Heart left ventricle (tissue), 16 donors: ENCODE measurements around the gene WSB1. TPM values are rescaled to one million over a fixed set of nuclear protein-coding genes. Genes with fewer than 3 reads are reported as not detected.

Experiments used
- ATAC-seq, 4 donors: fragments of 200-7000 bp; cut with Tn5 transposase; one replicate each; pipeline ENCODE4 v1.9.1; 2020 to 2022; ENCODE audit warnings: moderate library complexity in 4 of 4, mild to moderate bottlenecking in 3 of 4, moderate number of reproducible peaks in 1 of 4
- DNase-seq, 5 donors: peaks; one replicate each; pipeline ENCODE4 v3.0.0-alpha.2; 2020
- H3K27ac ChIP-seq, 12 donors: fragments of 200-600 bp; sonication (generic) in 4 of 12; one replicate each; pipeline versions ENCODE4 v1.5.0 to v1.8.0; 2016 to 2022; ENCODE audit warnings: mild to moderate bottlenecking in 2 of 12
- H3K27me3 ChIP-seq, 9 donors: fragments of 200-600 bp; sonication (generic) in 2 of 9; one replicate each; pipeline versions ENCODE4 v1.5.1 to v1.8.0; 2016 to 2022; ENCODE audit warnings: mild to moderate bottlenecking in 3 of 9
- H3K36me3 ChIP-seq, 9 donors: fragments of 200-600 bp; sonication (generic) in 2 of 9; one replicate each; pipeline versions ENCODE4 v1.5.0 to v1.8.0; 2018 to 2022; ENCODE audit warnings: mild to moderate bottlenecking in 2 of 9
- H3K4me1 ChIP-seq, 12 donors: fragments of 200-600 bp; sonication (generic) in 4 of 12; one replicate each; pipeline versions ENCODE4 v1.5.0 to v1.8.0; 2016 to 2022; ENCODE audit warnings: mild to moderate bottlenecking in 3 of 12
- H3K4me3 ChIP-seq, 12 donors: fragments of 200-600 bp; sonication (generic) in 4 of 12; one replicate each; pipeline versions ENCODE4 v1.5.0 to v1.8.0; 2017 to 2022; ENCODE audit warnings: mild to moderate bottlenecking in 9 of 12, moderate library complexity in 4 of 12
- H3K9me3 ChIP-seq, 12 donors: fragments of 200-600 bp; sonication (generic) in 4 of 12; one replicate each; pipeline versions ENCODE4 v1.5.0 to v1.8.0; 2016 to 2022; ENCODE audit warnings: mild to moderate bottlenecking in 1 of 12
- POLR2A ChIP-seq, 2 donors: fragments of 450-650 bp; IDR thresholded peaks; one replicate each; pipeline ENCODE4 v1.6.1; 2017; ENCODE audit warnings: antibody characterized with exemption in 2 of 2, mild to moderate bottlenecking in 2 of 2, moderate library complexity in 2 of 2
- WGBS, 4 donors: extraction: QIAGEN DNeasy Blood & Tissue Kit in 2 of 4; methylation state at CpG; one replicate each; pipeline versions ENCODE4 v1.1.5 to v1.1.7; 2013 to 2018; 5-methylcytosine and 5-hydroxymethylcytosine counted together
- intact Hi-C, 10 donors: fragments of 100-400 bp; cut with DNase I; formaldehyde crosslinking; loops; one replicate each; pipeline versions ENCODE4 v1.11.1 to v1.14.2; 2022
- polyA plus RNA-seq, 2 donors: library from polyadenylated mRNA; stranded (reverse); fragments of 200-250 nt; gene quantifications; one replicate each; pipeline ENCODE4 v1.2.3, GENCODE V29; 2013
- total RNA-seq, 9 donors: library from RNA; depleted of rRNA in 2 of 9; stranded (reverse); fragments of >200 nt in 2 of 9; fragmentation: NEBNext Ultra II Directional in 3 of 9; extraction: Animal tissue kit (Norgen Biotek cat#: 25700) in 3 of 9; gene quantifications; one replicate each; pipeline versions ENCODE4 v1.1.0 to v1.2.4, GENCODE V29; 2016 to 2023
- TF ChIP-seq, protein P1 (sequence below), 12 donors: fragments of 200-600 bp; sonication (generic) in 4 of 12; IDR thresholded peaks; one replicate each; pipeline versions ENCODE4 v1.5.0 to v1.8.0; 2018 to 2022; ENCODE audit warnings: antibody characterized with exemption in 12 of 12, mild to moderate bottlenecking in 5 of 12
- donor health status: ischemic (EF 13 %, LVEDD 7.1; RV severe dilation, severe dysfunction).
- donor health status: healthy with polysubstance abuse.
- donor health status: DM: no; HTN: yes; CAD: no.
- donor health status: DM: no; HTN: no; CAD: no.
- donor health status: ischemic (EF 25% LVEDD 6.9; RV normal size, moderate dysfunction).
- donor health status: ischemic (EF 25% LVEDD 5.7; RV mildly dilated, moderate dysfunction).
- donor health status: healthy.
- donor health status: DM: yes; HTN: yes; CAD: no.
- donor health status: ischemic (EF 35%, LVEDD 5.7; RV mildly dilated, moderate dysfunction).
- donor health status: nonischemic (EF 11% LVEDD 7.7; RV severe dilation, severe dysfunction).
- donor health status: DM: yes; HTN: yes; CAD: no.
- donor health status: PGD.
- donor health status: ischemic (EF 29% LVEDD 5.4; RV normal size, mild dysfunction).
- donor health status: nonischemic (EF 23%, LVEDD 6.1; RV moderate dilation, normal function).

The WSB1 gene
- total and polyA plus RNA-seq, 11 donors = 22.3 to 119 (median 56.2) TPM

DNA sequence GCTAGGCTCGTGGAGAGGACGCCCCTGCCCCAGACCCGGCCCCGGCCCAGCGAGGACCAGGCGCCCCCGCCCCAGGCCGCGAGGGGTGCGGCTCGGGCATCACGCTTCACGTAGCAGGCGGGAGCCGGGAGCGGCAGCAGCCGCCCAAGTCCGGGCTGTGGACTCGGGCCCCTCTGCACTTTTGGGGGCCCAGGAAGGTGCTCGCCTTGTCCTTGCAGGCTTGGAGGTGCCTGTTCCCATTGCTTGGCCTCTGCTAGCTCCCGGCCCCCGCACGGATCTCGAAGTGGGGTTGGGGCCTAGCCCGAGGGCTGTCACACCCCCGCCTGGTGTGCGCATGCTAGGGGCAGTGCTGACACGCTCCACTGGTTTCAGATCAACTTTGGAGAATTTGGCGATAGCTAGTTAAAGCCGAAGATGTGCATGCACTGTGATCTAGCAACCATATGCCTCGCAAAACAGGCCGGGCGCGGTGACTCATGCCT is 55.7 kb downstream of the WSB1 start:
- peak in 2 of 5 donors; percentile 33 to 72 for DNase-seq
- WGBS, 4 donors = 83 to 95% (median 88%) methylated on average over 14 to 34 of the region's 34 CpGs
- ATAC-seq = no peak
- Histone ChIP-seq H3K4me3 (peak overlapping the region in 7 of 12 donors; percentile 40 to 60 (median 53)), H3K4me1 (peaks cover 0 to 41% (median 26%) of the 10 kb centered on the region in 12 donors), H3K27me3 (no peaks in the 10 kb centered on the region), H3K27ac (peak overlapping the region in 11 of 12 donors; percentile 42 to 86 (median 73)), H3K9me3 (peaks cover 0 to 6% (median 0%) of the 10 kb centered on the region in 12 donors), H3K36me3 (no peaks in the 10 kb centered on the region)
- intact Hi-C loops = loop anchor here in 6 of 10 donors (1.0 to 10.0 kb wide), 8 partner anchors 16 to 535 kb away; partner anchors contain the start of gene KSR1 (in 3 of the 6)
- TF ChIP-seq, protein P1, sequence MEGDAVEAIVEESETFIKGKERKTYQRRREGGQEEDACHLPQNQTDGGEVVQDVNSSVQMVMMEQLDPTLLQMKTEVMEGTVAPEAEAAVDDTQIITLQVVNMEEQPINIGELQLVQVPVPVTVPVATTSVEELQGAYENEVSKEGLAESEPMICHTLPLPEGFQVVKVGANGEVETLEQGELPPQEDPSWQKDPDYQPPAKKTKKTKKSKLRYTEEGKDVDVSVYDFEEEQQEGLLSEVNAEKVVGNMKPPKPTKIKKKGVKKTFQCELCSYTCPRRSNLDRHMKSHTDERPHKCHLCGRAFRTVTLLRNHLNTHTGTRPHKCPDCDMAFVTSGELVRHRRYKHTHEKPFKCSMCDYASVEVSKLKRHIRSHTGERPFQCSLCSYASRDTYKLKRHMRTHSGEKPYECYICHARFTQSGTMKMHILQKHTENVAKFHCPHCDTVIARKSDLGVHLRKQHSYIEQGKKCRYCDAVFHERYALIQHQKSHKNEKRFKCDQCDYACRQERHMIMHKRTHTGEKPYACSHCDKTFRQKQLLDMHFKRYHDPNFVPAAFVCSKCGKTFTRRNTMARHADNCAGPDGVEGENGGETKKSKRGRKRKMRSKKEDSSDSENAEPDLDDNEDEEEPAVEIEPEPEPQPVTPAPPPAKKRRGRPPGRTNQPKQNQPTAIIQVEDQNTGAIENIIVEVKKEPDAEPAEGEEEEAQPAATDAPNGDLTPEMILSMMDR (IDR thresholded peaks at IDR 0.05) = no peak
- TF ChIP-seq POLR2A (IDR thresholded peaks at IDR 0.05) = no peak

DNA sequence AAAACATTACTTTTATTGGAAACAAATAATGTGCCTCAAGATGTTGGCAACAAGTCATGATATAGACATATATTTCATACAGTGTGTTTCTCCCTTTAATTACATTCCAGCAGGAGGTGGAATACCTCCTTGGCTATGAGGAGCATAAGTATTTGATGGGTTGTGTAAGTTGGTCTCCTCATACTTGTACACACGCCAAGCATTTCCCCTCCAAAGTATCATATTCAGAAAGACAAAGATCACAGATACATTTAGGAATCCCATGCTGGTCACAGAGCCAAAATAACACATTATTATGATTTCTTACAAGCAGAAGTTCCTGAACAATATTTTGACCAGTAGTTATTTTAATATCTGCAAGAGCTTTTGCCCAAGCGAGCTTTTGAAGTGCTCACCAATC is 57.8 kb downstream of the WSB1 start:
- WGBS, 4 donors = 83 to 93% (median 88%) methylated on average over 2 of the region's 2 CpGs
- Histone ChIP-seq H3K4me3 (no peak overlapping the region), H3K9me3 (peaks cover 0 to 6% (median 0%) of the 10 kb centered on the region in 12 donors), H3K36me3 (no peaks in the 10 kb centered on the region), H3K4me1 (peaks cover 0 to 40% (median 26%) of the 10 kb centered on the region in 12 donors), H3K27ac (peak overlapping the region in 10 of 12 donors; percentile 80 to 99 (median 96)), H3K27me3 (no peaks in the 10 kb centered on the region)
- no peak for DNase-seq
- TF ChIP-seq, protein P1 (IDR thresholded peaks at IDR 0.05) = no peak
- no peak for TF ChIP-seq POLR2A (IDR thresholded peaks at IDR 0.05)
- ATAC-seq = no peak
- intact Hi-C loops = loop anchor here in 5 of 10 donors (2.0 to 10.0 kb wide), 7 partner anchors 19 to 533 kb away; partner anchors contain the start of gene KSR1 (in 3 of the 5)

DNA sequence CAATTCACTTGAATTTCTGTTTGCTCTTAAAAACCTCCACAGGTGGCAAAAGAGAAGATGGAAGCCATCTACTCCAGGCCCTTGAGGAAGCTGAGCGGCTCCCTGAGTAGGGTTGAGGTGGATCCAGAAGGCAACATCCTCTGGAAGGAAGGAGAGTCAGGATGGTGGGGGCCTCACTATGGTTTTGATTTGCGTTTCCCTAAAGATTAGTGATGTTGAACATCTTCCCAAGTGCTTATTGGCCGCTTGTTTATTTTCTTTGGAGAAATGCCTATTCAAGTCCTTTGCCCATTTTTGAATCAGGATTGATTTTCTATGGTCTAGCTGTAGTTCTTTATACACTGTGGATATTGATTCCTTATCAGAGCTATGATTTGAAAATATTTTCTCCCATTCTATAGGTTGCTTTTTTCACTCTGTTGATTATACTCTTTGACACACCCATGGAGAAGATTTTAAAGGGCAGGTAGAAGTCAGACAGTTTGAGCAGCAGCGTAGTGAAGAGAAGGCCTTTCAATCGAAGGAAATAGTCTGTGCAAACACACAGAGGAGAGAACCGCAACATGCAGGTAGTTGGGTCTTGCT is 58.6 kb downstream of the WSB1 start:
- intact Hi-C loops = loop anchor here in 7 of 10 donors (1.0 to 10.0 kb wide), 10 partner anchors 20 to 532 kb away; partner anchors contain the start of gene KSR1 (in 3 of the 7)
- H3K27ac ChIP-seq = peak overlapping the region; percentile 80 to 99 (median 96)
- H3K27me3 ChIP-seq = no peaks in the 10 kb centered on the region
- DNase-seq (no peak), ATAC-seq (peak in 1 of 4 donors; percentile 19)
- no peak for TF ChIP-seq POLR2A (IDR thresholded peaks at IDR 0.05)
- TF ChIP-seq, protein P1 (IDR thresholded peaks at IDR 0.05) = no peak
- peaks cover 0 to 40% (median 26%) of the 10 kb centered on the region in 12 donors for H3K4me1 ChIP-seq
- H3K9me3 ChIP-seq = peaks cover 0 to 6% (median 0%) of the 10 kb centered on the region in 12 donors
- no peaks in the 10 kb centered on the region for H3K36me3 ChIP-seq
- peak overlapping the region in 8 of 12 donors; percentile 60 to 90 (median 71) for H3K4me3 ChIP-seq
- WGBS, 4 donors = 59 to 63% (median 59%) methylated on average over 6 of the region's 6 CpGs

DNA sequence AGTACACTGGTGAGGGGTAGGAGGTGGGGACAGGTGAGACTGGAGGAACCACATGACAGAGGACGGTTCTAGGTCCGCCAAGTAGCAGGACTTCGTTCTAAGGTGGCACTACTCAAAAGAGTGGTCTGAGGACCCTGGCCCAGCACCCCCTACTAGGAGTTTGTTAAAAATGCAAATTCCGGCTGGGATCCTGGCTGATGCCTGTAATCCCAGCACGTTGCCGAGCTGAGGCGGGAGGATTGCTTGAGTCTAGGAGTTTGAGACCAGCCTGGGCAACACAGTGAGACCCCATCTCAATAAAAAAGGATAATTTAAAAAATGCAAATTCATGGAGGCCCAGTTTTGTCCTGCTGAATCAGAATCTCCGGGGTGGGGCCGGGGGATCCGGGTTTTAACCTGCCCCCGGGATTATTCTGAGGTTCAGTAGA is 59.1 kb downstream of the WSB1 start:
- Histone ChIP-seq H3K27me3 (no peaks in the 10 kb centered on the region), H3K4me1 (peaks cover 0 to 36% (median 26%) of the 10 kb centered on the region in 12 donors), H3K27ac (peak overlapping the region; percentile 80 to 99 (median 96)), H3K9me3 (peaks cover 0 to 6% (median 0%) of the 10 kb centered on the region in 12 donors), H3K4me3 (peak overlapping the region; percentile 46 to 90 (median 66)), H3K36me3 (no peaks in the 10 kb centered on the region)
- DNase-seq = no peak
- intact Hi-C loops = loop anchor here in 7 of 10 donors (1.0 to 10.0 kb wide), 10 partner anchors 20 to 532 kb away; partner anchors contain the start of gene KSR1 (in 3 of the 7)
- no peak for ATAC-seq
- no peak for TF ChIP-seq POLR2A (IDR thresholded peaks at IDR 0.05)
- TF ChIP-seq, protein P1 (IDR thresholded peaks at IDR 0.05) = no peak
- WGBS, 4 donors = 49 to 53% (median 51%) methylated on average over 11 of the region's 11 CpGs
